SK-N-SH (cell line): ENCODE measurements around the gene RNF144B. TPM values are rescaled to one million over a fixed set of nuclear protein-coding genes. Genes with fewer than 3 reads are reported as not detected.

ENCODE experiments used
- CTCF ChIA-PET: fragments of 300-600, 350-600 bp; formaldehyde crosslinking; extraction: SDS; loops from one replicate; lab custom pipeline; 2021; lab: Yijun Ruan, JAX
- POLR2A ChIA-PET: fragments of 350-600 bp; sonication (Branson Sonifier 250); formaldehyde crosslinking; extraction: SDS; loops from one replicate; lab custom pipeline; 2020; ENCODE audit warnings: antibody characterized with exemption, inconsistent platforms; lab: Yijun Ruan, JAX
- DNase-seq: peaks from one replicate; pipeline ENCODE4 v3.0.0; 2012
- H2AFZ ChIP-seq: fragments of 200-600 bp; sonication (generic); 2 replicates; pipeline ENCODE4 v1.8.1; 2016; ENCODE audit warnings: antibody characterized with exemption, mild to moderate bottlenecking, low read depth
- H3F3A ChIP-seq: fragments of 200-600 bp; sonication (generic); replicated peaks from 2 replicates; pipeline ENCODE3; 2016; ENCODE audit warnings: antibody characterized with exemption, mild to moderate bottlenecking; ENCODE audit not compliant: insufficient read depth
- H3K27ac ChIP-seq, 2 experiments: fragments of 200-500 bp in 1 of 2; fragments of 200-600 bp in 1 of 2; sonication (Bioruptor generic) in 1 of 2; sonication (generic), shearing (Covaris generic) in 1 of 2; 2 replicates each; pipeline versions ENCODE4 v1.5.1 to v1.6.1; 2014 to 2016; ENCODE audit warnings: low read depth in 2 of 2, inconsistent platforms in 1 of 2, low read length in 1 of 2, mild to moderate bottlenecking in 1 of 2, mixed read lengths in 1 of 2
- H3K27me3 ChIP-seq: fragments of 200-600 bp; sonication (generic), shearing (Covaris generic); 2 replicates; pipeline ENCODE4 v1.6.1; 2016; ENCODE audit warnings: mixed run types; ENCODE audit not compliant: insufficient read depth
- H3K36me3 ChIP-seq, 2 experiments: fragments of 200-500 bp in 1 of 2; fragments of 200-600 bp in 1 of 2; sonication (Bioruptor generic) in 1 of 2; sonication (generic) in 1 of 2; replicated peaks in 1 of 2; 2 replicates each; pipeline versions ENCODE3 to v1.5.1; 2014 to 2016; ENCODE audit warnings: low read length in 1 of 2, mild to moderate bottlenecking in 1 of 2; ENCODE audit not compliant: insufficient read depth in 2 of 2, control insufficient read depth in 1 of 2
- H3K4me1 ChIP-seq, 2 experiments: fragments of 200-500 bp in 1 of 2; fragments of 200-600 bp in 1 of 2; sonication (Bioruptor generic) in 1 of 2; sonication (generic), shearing (Covaris generic) in 1 of 2; 2 replicates each; pipeline versions ENCODE4 v1.5.1 to v1.6.1; 2014 to 2016; ENCODE audit warnings: low read depth in 1 of 2, low read length in 1 of 2, mixed run types in 1 of 2; ENCODE audit not compliant: insufficient read depth in 2 of 2, control insufficient read depth in 1 of 2
- H3K4me2 ChIP-seq: fragments of 200-600 bp; sonication (generic), shearing (Covaris generic); 2 replicates; pipeline ENCODE4 v1.6.1; 2017; ENCODE audit warnings: mixed run types
- H3K4me3 ChIP-seq, 2 experiments: fragments of 200-500 bp in 1 of 2; fragments of 200-600 bp in 1 of 2; sonication (Bioruptor generic) in 1 of 2; sonication (generic), shearing (Covaris generic) in 1 of 2; 2 replicates each; pipeline versions ENCODE4 v1.5.1 to v1.8.1; 2014 to 2016; ENCODE audit warnings: low read depth in 2 of 2, inconsistent platforms in 1 of 2, low read length in 1 of 2, mild to moderate bottlenecking in 1 of 2, mixed read lengths in 1 of 2, moderate library complexity in 1 of 2
- H3K79me2 ChIP-seq: fragments of 200-600 bp; sonication (generic); 2 replicates; pipeline ENCODE4 v1.8.1; 2017; ENCODE audit warnings: mild to moderate bottlenecking; ENCODE audit not compliant: insufficient read depth
- H3K9ac ChIP-seq: fragments of 200-600 bp; sonication (generic); 2 replicates; pipeline ENCODE4 v1.6.1; 2017; ENCODE audit warnings: mixed run types
- H3K9me2 ChIP-seq: fragments of 200-600 bp; sonication (generic); 2 replicates; pipeline ENCODE4 v1.6.1; 2017; ENCODE audit warnings: mixed run types
- H3K9me3 ChIP-seq: fragments of 200-600 bp; sonication (generic); 2 replicates; pipeline ENCODE4 v1.6.1; 2017; ENCODE audit warnings: mixed run types, mild to moderate bottlenecking, moderate library complexity
- H4K20me1 ChIP-seq: fragments of 200-600 bp; sonication (generic); 2 replicates; pipeline ENCODE4 v1.6.1; 2017; ENCODE audit warnings: mild to moderate bottlenecking, mixed run types; ENCODE audit not compliant: insufficient read depth
- EP300 ChIP-seq, 2 experiments: IDR thresholded peaks; 2 replicates each; pipeline versions ENCODE4 v1.4.0 to v1.6.1; 2012; ENCODE audit warnings: borderline replicate concordance in 1 of 2, low read depth in 1 of 2, low read length in 1 of 2
- FOXM1 ChIP-seq: IDR thresholded peaks from 2 replicates; pipeline ENCODE4 v1.4.0; 2012; ENCODE audit warnings: low read depth, mild to moderate bottlenecking
- GABPA ChIP-seq: IDR thresholded peaks from 2 replicates; pipeline ENCODE4 v1.4.0; 2012; ENCODE audit warnings: low read depth, mild to moderate bottlenecking
- MEF2A ChIP-seq: IDR thresholded peaks from 2 replicates; pipeline ENCODE4 v1.4.0; 2012; ENCODE audit warnings: low read depth, borderline replicate concordance
- NFIC ChIP-seq: IDR thresholded peaks from 2 replicates; pipeline ENCODE4 v1.4.0; 2012; ENCODE audit warnings: borderline replicate concordance
- PBX3 ChIP-seq: IDR thresholded peaks from 2 replicates; pipeline ENCODE4; 2012
- RFX5 ChIP-seq: IDR thresholded peaks from 2 replicates; pipeline ENCODE4 v1.6.1; 2012; ENCODE audit warnings: mild to moderate bottlenecking, improper control_type of control experiment, low read length
- SMC3 ChIP-seq: IDR thresholded peaks from 2 replicates; pipeline ENCODE4 v1.6.1; 2012; ENCODE audit warnings: low read depth, low read length, improper control_type of control experiment
- TAF1 ChIP-seq: IDR thresholded peaks from 2 replicates; pipeline ENCODE4 v1.6.1; 2012; ENCODE audit warnings: low read depth, mild to moderate bottlenecking, low read length, moderate library complexity, borderline replicate concordance
- TCF12 ChIP-seq: IDR thresholded peaks from 2 replicates; pipeline ENCODE4 v1.4.0; 2012
- TEAD4 ChIP-seq: IDR thresholded peaks from 2 replicates; pipeline ENCODE4 v1.4.0; 2012; ENCODE audit warnings: mild to moderate bottlenecking, borderline replicate concordance; ENCODE audit not compliant: insufficient read depth
- USF2 ChIP-seq: fragments of 150-350 bp; IDR thresholded peaks from 2 replicates; pipeline ENCODE4 v1.6.1; 2017; ENCODE audit warnings: antibody characterized with exemption, low read length, low read depth, borderline replicate concordance
- WGBS: methylation state at CpG from one replicate; pipeline ENCODE4 v1.1.6; 2017; ENCODE audit warnings: low lambda C conversion rate; 5-methylcytosine and 5-hydroxymethylcytosine counted together
- polyA plus RNA-seq, 3 experiments: library from polyadenylated mRNA; depleted of rRNA; stranded (reverse); fragments of >200 nt; gene quantifications; 2 replicates each; pipeline ENCODE4 v1.2.3, GENCODE V29; 2012

RNF144B gene
- polyA plus RNA-seq, 1 of the 3 experiments (the other 2 are of a cell fraction): 1.2 TPM

- Histone ChIP-seq H3K27ac (0 out of 4 replicates have a peak overlapping the region, but pooled peaks of 1 of the 2 experiments have one; percentile 0), H3K27me3 (no peaks in the 10 kb centered on the region), H3K36me3 (no peaks in the 10 kb centered on the region), H3K4me1 (peaks cover 0 to 6% of the 10 kb centered on the region in 2 experiments; a peak in 2 of 4 replicates), H3K79me2 (no peaks in the 10 kb centered on the region), H3K9ac (no peak overlapping the region), H3K4me3 (no peak overlapping the region), H3F3A (peaks cover 14% of the 10 kb centered on the region), H3K4me2 (no peak overlapping the region), H3K9me2 (no peaks in the 10 kb centered on the region), H4K20me1 (no peaks in the 10 kb centered on the region), H2AFZ (no peak overlapping the region), H3K9me3 (no peaks in the 10 kb centered on the region)
- DNase-seq: no peak
- TF ChIP-seq FOXM1 (no peak), EP300 (IDR thresholded peaks at IDR 0.05; ENCODE audit: borderline replicate concordance in 1 of 2, low read depth in 1 of 2, low read length in 1 of 2) (no peak), TEAD4 (no peak), TCF12 (no peak)
- ChIA-PET CTCF (interaction anchor here (1.0 kb wide), 1 partner anchor 8 kb away, joined by 3 read pairs; no protein-coding TSS in a partner anchor), POLR2A (no interaction called here)
- WGBS: 100% methylated on average over 1 of the region's 1 CpG
Measured at GRCh38 chr6:18412068-18412467, 24.9 kb downstream of the RNF144B start.

- H3K9ac ChIP-seq: no peak overlapping the region
- H3K4me2 ChIP-seq: no peak overlapping the region
- H3K27ac ChIP-seq: no peak overlapping the region
- H3K36me3 ChIP-seq: no peaks in the 10 kb centered on the region
- CTCF ChIA-PET: interaction anchor here (1.0 kb wide), 1 partner anchor 8 kb away, joined by 3 read pairs; no protein-coding TSS in a partner anchor
- POLR2A ChIA-PET: no interaction called here
- no peak for DNase-seq
- H3K9me3 ChIP-seq: no peaks in the 10 kb centered on the region
- 51% methylated on average over 1 of the region's 1 CpG for WGBS
- H3F3A ChIP-seq: peaks cover 8% of the 10 kb centered on the region
- TF ChIP-seq TAF1 (no peak), MEF2A (no peak), RFX5 (no peak), PBX3 (no peak), SMC3 (no peak), NFIC (no peak), USF2 (no peak), GABPA (no peak)
- H3K27me3 ChIP-seq: no peaks in the 10 kb centered on the region
- no peaks in the 10 kb centered on the region for H3K79me2 ChIP-seq
- H3K9me2 ChIP-seq: no peaks in the 10 kb centered on the region
- H3K4me1 ChIP-seq: peaks cover 0 to 6% of the 10 kb centered on the region in 2 experiments; a peak in 2 of 4 replicates
- H4K20me1 ChIP-seq: no peaks in the 10 kb centered on the region
- no peak overlapping the region for H3K4me3 ChIP-seq
- no peak overlapping the region for H2AFZ ChIP-seq
Measured at GRCh38 chr6:18412644-18413043, 25.5 kb downstream of the RNF144B start.
